SHP77 (cell line): Measurements from ENCODE around the gene PALLD.

ENCODE experiments used
- DNase-seq, 2 experiments: peaks; one replicate each; lab custom pipeline; 2025; lab: John Stamatoyannopoulos, UW

Gene PALLD

DNA sequence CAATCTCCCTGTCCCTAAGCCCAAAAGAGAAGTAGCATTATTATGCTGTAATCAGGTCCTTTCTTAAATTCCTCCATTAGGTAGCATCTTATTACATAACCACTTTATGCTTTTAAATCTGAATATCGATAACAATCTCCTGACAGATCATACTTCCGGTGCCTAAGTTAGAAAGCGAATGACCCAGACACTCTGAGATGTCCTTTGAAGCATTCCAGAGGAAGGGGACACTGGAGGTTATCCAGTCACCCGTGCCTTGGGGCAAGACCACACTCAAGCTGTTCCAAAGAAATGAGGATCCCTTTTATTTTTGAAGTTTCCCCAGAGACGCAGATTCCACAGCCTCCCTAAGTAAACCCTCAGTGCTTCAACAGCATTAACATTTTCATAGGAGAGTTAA, 125.7 kb downstream of the PALLD start:
- DNase-seq: no peak

DNA sequence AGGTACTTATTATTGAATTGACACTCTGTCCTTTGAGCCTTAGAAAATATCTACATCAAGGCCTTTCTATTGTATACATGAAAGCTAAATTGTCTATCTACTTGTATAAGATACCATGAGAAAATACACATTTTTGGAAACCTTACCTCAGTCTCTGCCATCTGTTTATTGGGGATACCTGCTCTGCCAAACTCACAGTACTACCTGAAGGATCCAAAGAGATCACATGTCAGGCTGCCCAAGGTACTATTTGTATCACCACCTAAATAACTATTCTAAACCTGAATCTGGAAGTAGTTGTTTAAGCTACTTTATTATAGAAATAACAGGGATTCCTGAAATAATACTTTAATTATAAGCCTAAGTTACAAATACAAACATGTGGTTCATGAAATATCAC, 126.2 kb downstream of the PALLD start:
- DNase-seq: no peak

DNA sequence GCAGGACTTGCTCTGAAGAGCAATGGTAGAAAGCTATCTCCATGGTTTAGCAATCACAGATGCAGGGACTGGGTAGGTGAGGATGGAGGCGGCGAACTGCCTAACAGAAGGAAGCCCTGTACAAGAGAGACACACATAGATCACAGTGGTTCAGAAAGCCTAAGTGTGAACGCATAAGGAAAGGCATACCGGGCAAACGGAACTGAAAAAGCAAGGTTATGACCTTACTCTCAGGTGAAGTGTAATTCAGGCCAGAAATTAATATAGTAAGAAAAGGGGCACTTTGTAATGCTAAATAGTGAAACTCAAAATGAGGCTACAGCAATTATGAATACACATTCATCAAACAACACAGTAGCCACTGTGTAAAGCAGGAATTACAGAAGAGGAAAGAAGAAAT, 126.6 kb downstream of the PALLD start:
- DNase-seq: no peak

DNA sequence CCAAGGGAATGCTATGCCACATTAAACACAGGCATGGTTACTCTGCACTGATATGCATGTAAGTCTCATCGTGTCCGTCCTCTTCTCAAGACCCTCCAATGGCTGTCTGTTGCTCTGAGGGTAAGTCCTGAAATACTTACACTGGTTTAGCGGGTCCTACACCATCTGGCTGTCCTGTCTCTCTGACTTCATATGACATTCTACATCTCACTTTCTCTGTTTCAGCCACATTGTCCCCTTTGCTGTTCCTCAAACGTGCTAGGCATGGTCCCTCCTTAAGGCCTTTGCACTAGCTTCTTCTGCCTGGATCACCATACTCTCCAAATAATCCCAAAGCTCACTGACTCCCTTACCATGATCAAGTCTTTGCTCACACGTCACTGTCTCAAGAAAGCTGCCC, 131.4 kb downstream of the PALLD start:
- DNase-seq: no peak

DNA sequence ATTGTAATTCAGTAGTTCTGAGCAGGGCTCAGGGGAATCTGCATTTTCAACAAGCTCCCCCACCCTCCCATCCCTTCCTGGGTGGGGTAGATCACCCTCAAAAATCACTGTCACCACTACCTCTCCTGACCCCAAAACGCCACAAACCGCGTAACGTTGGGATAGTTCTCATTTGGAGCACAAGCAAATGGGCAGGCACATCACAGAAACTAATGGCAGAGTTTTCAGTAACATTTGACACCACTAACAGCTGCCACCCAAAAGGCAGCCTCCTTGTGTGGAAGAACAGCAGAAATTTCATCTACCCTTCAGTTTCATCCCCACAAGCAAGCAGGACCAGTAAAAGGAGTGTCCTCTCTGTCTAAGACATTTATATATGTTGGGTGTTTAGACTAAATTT, 132.7 kb downstream of the PALLD start:
- no peak for DNase-seq

DNA sequence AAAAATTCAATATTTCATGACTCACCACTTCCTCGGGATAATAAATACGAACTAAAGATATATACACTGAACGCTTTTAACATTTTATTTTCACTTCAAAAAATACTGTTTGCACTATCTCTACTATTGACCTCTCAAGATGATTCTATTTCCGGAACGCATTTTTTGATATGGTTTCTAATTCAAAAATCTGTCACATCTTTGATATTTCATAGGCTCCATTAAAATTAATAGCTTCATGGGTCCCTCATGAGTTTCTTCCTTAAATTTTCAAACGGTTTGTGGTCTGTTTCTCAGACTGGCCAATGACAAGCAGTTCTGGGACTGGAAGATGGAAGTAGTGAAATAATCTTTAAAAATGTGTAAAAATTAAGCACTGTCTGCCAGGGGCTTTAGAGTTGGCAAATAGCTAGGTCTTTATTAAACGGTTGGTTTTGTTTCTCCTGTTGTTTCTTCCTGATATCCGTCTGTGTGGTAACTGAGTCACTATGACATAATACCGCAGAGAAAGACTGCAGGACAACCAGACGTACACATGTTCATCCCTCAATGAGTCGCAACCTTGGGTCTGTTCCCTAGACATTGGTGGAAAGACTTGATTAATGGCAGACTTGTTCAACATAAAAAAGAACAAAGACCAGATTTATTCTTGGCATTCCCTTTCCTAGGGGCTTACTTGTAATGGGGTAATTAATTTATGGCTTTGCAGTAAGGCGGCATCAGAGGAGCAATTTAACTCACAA, 133.8 kb downstream of the PALLD start:
- no peak for DNase-seq

DNA sequence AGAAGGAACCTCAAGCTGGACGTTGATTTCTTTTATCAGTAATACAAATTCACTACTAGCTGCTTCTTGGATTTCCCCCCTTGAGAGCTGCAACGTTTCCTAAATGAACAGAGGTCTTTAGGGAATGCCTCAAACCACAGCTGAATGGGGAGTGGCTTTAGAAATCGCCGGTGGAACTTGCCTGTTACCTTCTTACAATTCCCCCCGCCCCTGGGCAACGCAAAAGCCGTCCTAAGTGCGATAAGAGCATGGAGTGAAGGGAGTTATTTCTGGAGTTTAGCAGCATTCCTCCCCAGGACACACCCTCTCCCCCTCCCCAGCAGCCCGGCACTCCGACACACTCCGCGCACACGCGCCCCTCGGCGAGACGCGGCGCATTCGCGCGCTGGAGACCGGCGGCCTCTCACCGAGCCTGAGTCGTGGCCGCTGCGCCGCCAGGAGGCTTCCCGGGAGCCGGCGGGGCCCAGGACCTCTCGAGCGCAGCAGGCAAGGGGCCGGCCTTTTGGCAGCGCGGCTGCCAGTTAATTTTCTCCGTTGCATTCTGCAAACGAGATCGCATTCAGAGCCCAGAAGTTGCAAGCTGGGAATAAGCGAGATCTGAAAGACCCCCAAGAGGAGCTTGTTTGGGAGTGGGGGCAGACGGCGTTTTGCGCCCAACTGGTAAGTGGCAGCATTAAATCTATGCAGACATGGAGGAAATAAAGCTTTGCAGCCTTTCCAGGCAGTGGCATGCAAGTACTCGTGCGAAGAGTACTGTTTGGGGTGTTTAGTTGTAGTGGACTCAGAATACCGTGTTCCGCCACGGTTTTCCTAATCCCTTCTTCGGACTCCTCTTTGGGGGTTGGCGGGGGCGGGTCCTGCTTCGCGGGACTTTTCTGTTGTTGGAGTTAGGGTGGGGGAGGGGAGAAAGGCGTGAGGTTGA, 134.7 kb downstream of the PALLD start:
- peak in 1 of 2 experiments; percentile 3 for DNase-seq

DNA sequence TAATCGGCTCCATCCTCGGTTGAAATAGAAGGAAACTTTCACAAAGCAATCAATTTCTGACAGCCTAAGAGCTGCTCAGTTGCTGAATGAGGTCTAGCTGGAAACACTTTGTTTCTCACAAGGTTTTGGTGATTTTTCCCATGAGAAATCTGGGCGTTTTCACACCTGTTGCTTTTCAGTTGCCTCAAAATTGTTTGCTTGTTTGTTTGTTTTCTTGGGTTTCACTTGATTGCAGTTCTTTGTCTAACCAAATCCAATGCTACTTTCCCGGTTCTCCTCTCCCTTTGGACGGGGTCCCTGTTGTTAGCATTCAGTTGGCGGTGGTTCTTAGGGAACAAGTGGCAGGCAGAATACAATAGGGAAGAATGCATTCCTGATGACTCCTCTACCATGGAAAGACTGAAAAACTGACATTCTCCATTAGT, 135.5 kb downstream of the PALLD start:
- no peak for DNase-seq

DNA sequence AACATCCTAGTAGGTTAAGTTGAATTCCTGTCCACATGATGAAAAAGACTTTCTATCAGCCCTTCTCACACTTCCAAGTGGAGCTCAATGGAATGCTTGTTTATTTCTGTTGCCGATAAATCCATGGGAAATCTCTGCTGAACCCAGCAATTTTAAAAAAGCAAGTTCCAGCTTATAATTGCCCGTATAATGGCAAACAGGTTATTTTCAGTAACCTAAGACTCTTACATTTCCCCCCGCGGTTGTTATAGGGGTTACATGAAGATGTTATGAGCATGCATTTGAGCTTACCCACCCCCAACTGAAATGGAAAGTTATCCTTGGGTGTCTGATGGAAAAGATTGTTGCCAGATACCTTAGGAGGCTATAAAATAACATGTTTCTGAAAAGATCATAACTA, 136.2 kb downstream of the PALLD start:
- no peak for DNase-seq

DNA sequence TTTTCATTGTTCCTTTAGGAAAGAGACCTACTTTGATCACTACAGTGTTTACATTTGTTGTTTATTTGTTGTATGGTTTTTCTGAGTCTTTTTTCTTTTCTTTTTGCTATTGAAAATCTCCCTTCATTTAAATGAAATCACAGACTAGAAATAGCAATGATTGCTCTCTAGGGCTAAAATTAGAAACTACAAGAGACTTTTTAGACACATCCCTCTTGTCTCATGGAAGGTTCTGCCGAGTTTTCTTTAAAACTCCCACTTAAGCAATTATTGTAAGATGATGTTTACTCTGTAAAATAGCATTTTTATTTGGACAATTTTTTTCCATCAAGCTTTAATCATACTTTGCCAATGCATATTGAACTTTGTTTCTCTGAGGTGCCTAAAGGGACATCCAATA, 136.6 kb downstream of the PALLD start:
- no peak for DNase-seq

DNA sequence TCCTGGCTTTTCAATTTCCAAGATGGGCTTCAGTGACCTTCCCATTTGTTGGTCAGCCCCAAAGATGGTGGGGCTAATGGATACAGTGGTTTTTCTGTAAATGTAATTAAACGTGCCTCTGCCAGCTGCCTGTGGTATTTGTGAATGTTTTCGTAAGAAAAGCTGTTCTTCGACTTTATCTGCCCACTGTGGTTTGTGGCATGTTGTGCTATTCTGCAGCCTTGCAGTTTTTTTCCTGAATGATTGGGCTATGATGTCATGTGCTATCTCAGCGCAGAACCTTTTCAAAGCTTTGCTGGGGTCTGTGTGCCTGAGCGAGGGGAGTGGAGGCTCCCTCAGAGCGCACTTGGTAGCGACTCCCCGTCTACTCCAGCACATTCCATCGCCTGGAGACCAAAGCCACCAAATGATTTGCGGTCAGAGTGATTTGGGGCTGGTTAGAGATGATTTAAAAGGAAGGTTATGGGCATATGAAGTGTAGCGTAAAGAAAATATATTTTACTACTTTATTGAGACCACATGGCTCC, 137.5 kb downstream of the PALLD start:
- DNase-seq: no peak

DNA sequence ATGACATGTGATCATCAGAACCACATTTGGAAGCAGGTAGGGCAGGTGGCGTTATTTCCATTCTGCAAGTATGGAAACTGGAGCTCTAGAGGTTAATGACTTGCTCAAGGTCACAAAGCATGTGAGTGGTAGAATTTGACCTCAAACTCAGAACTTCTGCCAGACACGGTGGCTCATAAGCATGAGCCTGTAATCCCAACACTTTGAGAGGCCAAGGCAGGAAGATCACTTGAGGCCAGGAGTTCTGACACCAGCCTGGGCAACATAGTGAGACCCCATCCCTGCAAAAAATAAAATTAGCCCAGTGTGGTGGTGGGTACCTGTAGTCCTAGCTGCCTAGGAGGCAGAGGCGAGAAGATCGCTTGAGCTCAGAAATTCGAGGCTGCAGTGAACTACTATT, 139.2 kb downstream of the PALLD start:
- no peak for DNase-seq

DNA sequence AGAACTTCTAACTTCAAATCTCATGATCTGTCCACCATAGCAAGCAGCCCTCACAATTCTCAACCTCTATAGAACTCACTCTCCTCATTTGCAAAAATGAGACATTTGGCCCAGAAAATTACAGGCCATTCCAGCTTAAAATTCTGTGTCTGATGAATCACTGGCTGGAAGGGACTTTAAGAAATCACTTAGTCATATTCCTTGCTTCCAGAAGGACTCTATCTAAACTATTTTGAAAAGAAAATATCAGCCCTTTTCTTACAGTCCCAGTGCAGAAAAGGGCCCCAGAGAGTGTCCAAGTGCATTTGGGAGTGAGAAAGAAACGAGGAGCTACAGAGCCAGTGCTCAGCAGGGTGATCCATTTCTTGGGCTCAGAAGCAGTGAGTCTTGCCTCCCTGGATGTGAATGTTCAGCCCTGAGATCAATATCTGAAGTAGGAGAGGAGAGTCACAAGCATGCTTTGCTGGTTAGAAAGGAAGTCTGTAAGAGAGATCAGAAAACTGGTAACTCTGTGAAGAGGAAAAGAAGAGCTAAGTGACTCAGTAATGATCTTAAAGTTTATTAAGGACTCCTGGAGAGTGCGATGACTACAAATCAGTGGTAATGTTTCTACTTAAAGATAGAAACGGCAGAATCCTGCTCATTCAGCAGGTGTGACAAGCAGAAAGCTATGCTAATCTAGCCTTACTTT, 139.8 kb downstream of the PALLD start:
- no peak for DNase-seq

DNA sequence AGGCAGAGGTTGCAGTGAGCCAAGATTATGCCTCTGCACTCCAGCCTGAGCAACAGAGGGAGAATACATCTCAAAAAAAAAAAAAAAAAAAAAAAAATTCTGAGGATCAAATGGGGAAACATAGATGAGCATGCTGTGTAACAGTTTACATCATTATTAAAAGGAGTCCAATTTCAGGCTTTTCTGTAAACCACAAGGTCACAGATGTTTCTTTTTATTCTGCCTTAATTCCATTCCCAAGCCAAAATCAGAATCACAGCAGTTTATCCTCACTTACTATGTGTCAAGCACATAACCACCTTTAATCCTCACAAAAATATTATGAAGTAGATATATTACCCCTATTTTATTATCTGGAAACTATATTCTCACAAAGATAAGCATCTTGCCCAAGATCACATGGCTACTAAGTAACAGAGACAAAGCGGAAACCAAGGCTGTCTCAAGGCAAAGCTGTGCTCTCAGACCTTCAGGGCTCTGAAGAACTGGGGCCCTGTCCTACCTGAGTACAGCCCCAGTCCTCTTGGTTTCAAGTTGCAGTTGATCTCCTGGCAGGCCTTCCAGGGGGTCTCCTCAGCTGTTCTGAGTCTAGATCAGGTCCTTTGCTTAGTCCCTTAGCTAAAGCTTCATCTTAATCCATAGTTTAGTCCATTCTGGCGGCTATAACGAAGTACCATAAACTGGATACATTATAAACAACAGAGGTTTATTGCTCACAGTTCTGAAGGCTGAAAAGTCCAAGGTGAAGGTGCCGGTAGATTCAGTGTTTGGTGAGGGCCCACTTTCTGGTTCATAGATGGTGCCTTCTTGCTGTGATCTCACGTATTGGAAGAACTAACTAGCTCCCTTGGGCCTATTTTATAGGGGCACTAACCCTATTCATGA, 141.3 kb downstream of the PALLD start:
- DNase-seq: no peak

DNA sequence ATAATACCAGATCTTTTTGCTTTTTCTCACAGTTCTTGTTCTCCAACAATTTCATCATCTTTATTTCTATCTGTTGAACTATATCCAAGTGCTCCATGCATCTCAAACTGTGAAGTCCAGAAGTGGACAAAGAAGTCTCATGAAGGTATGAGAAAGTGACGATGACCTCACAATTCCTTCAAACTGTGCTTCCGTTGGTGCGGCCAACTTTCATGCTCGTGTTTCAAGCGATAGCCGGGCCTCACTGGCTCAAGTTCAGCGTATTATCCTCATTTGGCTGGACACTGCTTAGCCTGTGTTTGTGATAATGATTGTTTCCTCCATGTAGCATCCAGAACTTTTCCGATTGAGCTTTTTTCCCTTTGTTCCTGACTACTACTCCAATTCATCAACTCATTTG, 143.1 kb downstream of the PALLD start:
- DNase-seq: no peak

DNA sequence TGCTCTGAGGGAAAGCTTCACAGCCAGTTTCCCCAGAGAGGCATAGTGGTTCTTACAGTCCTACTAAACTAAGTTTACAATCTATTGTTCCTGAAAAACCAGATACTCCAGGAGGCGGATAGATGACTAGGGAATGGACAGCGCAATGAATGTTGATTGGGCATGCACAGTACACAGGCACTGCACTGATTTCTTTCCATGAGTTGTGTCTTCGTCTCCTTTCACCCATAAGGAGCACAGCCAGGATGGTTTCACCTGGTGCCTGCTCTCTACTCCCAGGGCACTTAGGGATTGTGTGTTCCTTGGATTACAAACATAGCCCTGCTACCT, 144.9 kb downstream of the PALLD start:
- no peak for DNase-seq

DNA sequence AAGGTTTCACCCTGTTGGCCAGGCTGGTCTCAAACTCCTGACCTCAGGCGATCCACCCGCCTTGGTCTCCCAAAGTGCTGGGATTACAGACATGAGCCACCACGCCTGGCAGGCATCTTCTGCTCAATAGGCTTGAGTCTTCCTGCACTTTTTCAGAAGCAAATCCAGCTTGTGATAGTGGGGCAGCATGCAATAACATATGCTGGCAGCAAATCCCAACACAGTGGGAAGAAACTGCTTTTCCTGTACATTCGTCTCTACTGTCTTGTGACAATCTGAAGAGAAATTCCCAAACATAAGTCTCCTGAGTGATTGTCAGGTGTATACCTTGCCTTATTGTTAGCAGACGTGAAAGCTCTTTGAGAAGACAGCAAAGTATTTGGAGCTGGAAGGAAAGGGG, 145.7 kb downstream of the PALLD start:
- DNase-seq: no peak

DNA sequence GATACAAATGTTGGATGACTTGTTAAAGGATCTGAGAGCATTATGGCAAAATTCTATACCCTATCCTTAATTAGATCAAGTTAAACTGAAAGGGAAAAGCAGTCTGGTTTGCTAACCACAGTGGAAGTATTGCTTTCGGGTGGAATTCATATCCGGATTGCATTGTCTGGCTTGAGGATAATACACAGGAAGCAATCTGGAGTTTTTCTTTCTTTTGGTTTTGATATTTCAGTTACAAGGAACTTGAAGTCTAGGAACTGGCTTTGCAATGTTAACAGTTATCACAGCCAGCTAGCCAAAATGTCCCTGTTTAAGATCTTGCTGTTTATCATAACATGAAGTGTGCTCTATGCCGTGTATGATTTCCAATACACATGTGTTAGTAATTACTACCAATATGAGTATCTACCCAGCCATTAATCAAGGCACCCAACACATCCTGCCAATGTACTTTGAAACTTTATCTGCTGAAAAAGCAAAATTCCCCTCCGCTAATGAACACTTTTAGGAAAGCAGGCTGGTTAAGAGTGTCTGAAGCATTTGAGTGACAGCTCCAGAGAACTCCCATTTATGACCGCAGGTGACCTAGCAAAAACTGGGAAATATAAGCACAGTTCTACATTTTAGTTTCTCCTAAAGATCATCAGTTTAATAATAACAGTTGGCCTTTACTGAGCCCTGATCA, 146.4 kb downstream of the PALLD start:
- DNase-seq: no peak

DNA sequence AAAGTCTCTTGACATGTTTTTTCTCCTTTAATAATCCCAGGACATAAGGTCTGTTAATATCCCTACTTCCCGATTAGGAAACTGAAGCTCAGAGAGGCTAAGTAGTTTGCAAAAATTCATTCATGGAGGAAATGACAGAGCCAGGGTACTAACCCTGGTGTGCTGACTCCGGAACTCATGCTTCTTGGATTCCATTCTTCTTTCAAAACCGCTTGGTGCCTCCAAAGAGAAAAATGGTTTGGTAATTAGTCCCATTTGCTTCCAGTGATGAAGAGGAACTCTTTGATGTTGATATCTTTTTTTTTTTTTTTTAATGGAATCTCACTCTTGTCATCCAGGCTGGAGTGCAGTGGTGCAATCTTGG, 146.9 kb downstream of the PALLD start:
- DNase-seq: no peak

DNA sequence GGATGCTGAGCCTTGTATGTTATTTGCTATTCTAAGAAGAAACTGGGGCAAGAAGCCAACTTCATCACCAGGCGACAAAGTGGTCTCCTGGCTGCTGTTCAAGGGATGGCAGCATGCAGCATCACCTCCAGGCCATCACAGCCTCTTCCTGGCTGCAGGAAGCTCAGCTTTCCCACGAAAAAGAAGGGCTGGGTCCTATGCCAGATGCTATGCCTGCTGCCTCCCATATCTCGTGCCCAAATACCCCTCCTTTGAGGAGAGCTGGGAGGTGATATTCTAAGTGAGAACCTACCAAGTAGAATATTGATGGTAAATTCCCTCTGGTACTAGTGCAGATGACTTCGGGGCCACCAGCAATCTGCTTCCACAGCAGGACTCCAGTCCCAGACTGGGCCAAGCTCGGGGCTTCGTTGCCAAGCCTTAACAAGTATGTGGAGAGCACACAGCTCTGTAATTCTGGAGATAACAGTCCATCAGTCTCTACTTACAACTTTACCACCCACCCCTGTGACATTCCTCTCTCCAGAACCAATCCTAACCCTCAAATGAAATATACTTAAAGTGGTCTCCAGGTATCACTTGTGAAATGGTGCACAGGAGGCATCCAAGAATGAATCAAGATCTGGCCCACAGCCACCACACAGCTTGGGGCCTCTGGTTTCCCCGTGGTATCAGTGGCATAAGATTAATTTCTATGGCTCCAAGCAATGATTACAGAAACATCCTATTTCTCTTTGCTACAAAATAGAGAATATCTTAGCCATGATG, 149.3 kb downstream of the PALLD start:
- DNase-seq: no peak
